PC-9 (cell line): ENCODE data around the gene MYOM3.

Source experiments
- CTCF ChIP-seq: fragments of 200-600 bp; sonication (generic); conservative IDR thresholded peaks from 2 replicates; pipeline ENCODE4 v1.6.1; 2017; ENCODE audit warnings: mixed run types, antibody characterized with exemption, mild to moderate bottlenecking, moderate library complexity
- EZH2 ChIP-seq: fragments of 200-600 bp; sonication (generic); IDR thresholded peaks from 2 replicates; pipeline ENCODE4 v1.8.0; 2017; ENCODE audit warnings: antibody characterized with exemption, low read depth

GRCh38 chr1:24156542-24157260 is 44.8 kb upstream of the MYOM3 start:
- TF ChIP-seq CTCF (no peak), EZH2 (no peak)
